ENCODE results near the gene FGD1.

FGD1 gene

GRCh38 chrX:54423161-54423888 lies 72.7 kb downstream of the FGD1 start:
- no peak overlapping the region for H3K4me3 ChIP-seq (ENCODE audit: low read depth, low read length)
- TF ChIP-seq CTCF (IDR thresholded peaks at IDR 0.05; ENCODE audit: low read depth, low read length, missing control alignments): no peak
- no peak for DNase-seq (ENCODE audit: low read depth)
- in situ Hi-C loops (cut with HindIII; ENCODE audit: low sequenced_read_pairs): no loop called here

- TF ChIP-seq CTCF (IDR thresholded peaks at IDR 0.05; ENCODE audit: low read depth, low read length, missing control alignments): no peak
- no peak for DNase-seq (ENCODE audit: low read depth)
- H3K4me3 ChIP-seq (ENCODE audit: low read depth, low read length): no peak overlapping the region
- in situ Hi-C loops (cut with HindIII; ENCODE audit: low sequenced_read_pairs): no loop called here
Measured at GRCh38 chrX:54422168-54422567, 73.9 kb downstream of the FGD1 start.

DNA sequence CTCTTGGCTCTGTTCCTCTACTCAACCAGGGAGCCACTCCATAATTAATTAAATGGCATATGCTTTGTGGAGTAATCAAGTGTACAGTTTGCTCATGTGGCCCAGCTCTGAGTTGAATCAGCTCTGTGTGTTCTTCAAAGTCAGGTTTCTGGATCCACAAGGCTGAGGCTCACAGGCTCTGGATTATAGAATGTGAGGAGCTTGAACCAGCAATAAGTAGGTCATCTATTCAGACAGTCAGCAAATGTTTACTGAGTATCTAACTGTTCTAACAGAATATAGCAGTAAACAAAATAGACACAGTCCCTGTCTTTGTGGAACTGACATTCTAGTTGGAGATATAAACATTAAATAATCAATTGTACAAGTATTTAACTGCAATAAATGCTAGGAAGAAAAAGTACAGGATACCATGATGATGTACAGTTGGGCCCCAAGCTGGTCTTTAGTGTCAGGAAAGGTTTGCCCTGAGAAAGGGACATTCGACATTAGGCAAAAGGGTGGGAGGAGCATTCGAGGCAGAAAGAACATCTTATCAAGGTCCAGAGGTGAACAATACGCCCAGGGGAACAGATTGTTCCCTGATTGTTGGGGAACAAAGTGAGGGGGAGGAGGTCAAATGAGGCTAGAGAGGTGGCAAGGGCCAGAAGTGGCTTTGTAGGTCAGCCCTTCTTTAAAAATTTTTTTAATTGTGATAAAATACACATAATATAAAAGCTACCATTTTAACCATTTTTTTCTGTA lies 76.3 kb downstream of the FGD1 start:
- H3K4me3 ChIP-seq (ENCODE audit: low read depth, low read length): no peak overlapping the region
- no peak for TF ChIP-seq CTCF (IDR thresholded peaks at IDR 0.05; ENCODE audit: low read depth, low read length, missing control alignments)
- in situ Hi-C loops (cut with HindIII; ENCODE audit: low sequenced_read_pairs): no loop called here
- no peak for DNase-seq (ENCODE audit: low read depth)

GRCh38 chrX:54416965-54417364 lies 79.1 kb downstream of the FGD1 start:
- TF ChIP-seq CTCF (IDR thresholded peaks at IDR 0.05; ENCODE audit: low read depth, low read length, missing control alignments): no peak
- no peak overlapping the region for H3K4me3 ChIP-seq (ENCODE audit: low read depth, low read length)
- in situ Hi-C loops (cut with HindIII; ENCODE audit: low sequenced_read_pairs): no loop called here
- DNase-seq (ENCODE audit: low read depth): no peak

DNA sequence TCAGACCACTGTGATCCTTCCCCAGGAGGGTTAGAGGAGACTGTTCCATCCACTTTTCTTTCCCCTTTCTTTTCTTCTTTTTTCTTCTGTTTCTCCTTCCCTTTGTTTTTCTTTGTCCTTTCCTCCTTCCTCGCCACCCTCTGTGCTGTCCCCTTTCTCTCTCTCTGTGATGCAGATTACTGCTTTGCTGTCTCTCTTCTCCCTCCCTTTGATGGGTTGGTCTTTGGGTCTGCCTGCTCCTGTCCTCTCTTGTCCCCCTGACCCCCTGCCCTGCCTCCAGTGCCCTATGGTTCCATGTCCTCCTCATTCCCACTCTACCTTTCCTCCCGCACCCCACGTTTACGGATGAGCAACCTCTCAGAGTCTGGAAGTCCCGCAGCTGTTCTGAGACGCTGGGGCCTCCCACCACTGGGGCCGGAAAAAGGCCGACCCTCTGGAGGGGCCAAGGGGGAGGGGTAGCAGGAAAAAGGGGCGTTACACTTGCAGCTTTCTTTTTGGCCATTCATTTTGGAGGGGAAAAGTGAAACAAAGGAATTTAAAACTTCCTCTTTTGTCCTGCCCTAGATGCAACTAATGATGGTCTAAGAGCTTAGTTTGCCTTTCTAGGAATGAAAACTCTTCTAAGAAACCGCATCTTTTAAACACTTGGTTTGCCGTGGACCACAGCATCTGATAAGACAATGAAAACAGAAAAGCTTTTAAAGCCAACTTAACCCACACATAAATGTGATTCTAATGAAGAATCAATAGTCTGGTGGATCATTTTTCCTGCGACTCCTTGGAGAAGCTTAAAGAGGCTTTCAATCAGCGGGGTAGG lies 80.3 kb downstream of the FGD1 start:
- DNase-seq (ENCODE audit: low read depth): no peak
- no peak for TF ChIP-seq CTCF (IDR thresholded peaks at IDR 0.05; ENCODE audit: low read depth, low read length, missing control alignments)
- no peak overlapping the region for H3K4me3 ChIP-seq (ENCODE audit: low read depth, low read length)
- in situ Hi-C loops (cut with HindIII; ENCODE audit: low sequenced_read_pairs): no loop called here

DNA sequence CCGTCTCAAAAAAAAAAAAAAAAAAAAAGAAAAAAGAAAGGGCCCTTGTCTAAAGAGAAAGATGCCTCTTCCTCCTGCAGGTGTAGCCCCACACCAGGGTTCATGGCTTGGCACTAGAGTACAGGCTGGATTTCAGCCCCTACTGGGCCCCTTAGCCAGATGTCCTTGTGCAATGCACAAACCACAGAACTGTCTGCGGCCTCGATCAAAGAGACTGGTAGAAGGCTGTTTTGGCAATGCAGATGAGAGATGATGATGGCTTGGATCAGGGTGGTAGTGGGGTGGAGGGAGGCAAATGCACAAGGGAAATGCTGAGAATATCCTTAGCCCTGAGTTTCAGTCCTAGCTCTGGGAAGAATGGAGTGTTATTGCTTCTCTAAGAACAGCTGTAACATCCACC lies 82.3 kb downstream of the FGD1 start:
- no peak for DNase-seq (ENCODE audit: low read depth)
- H3K4me3 ChIP-seq (ENCODE audit: low read depth, low read length): no peak overlapping the region
- in situ Hi-C loops (cut with HindIII; ENCODE audit: low sequenced_read_pairs): no loop called here
- no peak for TF ChIP-seq CTCF (IDR thresholded peaks at IDR 0.05; ENCODE audit: low read depth, low read length, missing control alignments)

Measured in astrocyte of the cerebellum (primary cell).